ENCODE measurements around the gene ACP4.

DNA sequence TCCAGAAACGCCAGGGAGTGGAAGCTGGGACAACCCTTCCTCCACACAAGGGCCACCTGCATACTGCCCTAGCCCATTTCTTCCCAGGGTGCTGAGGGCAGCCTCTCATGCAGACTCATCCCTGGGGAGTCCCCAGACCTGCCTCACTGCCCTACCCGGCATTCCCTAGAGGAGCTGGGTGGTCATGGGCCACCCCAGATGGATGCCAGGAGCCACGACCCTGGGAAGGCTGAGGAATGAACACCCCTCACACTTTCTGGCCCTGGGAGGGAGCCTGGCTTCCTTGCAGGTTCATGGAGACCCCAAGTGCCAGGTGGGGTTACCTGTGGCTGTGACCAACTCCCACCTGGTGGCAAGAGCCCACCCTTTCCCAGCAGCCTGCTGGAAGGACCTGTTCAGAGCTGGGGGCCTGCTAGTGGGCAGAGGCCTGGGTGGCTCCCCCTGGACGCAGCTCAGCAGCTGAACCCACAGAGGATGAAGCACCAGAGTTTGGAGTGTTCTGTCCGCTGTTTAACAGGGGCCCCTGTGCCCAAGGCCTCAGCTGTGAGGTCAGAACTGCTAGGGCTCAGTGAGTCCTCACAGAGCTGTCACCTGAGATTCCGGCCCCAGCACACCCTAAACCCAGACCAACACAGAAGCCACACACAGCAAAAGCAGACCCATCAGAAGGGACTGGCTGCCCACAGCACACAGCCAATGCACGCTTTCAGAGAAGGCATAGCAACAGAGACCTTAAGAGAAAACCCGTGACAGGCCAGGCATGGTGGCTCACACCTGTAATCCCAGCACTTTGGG is 6.6 kb downstream of the ACP4 start:
- TF ChIP-seq TAF1 (IDR thresholded peaks at IDR 0.05; ENCODE audit: borderline replicate concordance, insufficient read depth, low read length), result no peak
- TF ChIP-seq, protein P1, sequence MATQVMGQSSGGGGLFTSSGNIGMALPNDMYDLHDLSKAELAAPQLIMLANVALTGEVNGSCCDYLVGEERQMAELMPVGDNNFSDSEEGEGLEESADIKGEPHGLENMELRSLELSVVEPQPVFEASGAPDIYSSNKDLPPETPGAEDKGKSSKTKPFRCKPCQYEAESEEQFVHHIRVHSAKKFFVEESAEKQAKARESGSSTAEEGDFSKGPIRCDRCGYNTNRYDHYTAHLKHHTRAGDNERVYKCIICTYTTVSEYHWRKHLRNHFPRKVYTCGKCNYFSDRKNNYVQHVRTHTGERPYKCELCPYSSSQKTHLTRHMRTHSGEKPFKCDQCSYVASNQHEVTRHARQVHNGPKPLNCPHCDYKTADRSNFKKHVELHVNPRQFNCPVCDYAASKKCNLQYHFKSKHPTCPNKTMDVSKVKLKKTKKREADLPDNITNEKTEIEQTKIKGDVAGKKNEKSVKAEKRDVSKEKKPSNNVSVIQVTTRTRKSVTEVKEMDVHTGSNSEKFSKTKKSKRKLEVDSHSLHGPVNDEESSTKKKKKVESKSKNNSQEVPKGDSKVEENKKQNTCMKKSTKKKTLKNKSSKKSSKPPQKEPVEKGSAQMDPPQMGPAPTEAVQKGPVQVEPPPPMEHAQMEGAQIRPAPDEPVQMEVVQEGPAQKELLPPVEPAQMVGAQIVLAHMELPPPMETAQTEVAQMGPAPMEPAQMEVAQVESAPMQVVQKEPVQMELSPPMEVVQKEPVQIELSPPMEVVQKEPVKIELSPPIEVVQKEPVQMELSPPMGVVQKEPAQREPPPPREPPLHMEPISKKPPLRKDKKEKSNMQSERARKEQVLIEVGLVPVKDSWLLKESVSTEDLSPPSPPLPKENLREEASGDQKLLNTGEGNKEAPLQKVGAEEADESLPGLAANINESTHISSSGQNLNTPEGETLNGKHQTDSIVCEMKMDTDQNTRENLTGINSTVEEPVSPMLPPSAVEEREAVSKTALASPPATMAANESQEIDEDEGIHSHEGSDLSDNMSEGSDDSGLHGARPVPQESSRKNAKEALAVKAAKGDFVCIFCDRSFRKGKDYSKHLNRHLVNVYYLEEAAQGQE (IDR thresholded peaks at IDR 0.05; ENCODE audit: insufficient read depth in 1 of 2, low read depth in 2 of 2, low read length in 2 of 2), result no peak

Measured in PFSK-1 (cell line).